SK-N-SH (cell line): ENCODE results near the gene ZNF354C. TPM values are rescaled to one million over a fixed set of nuclear protein-coding genes. Genes with fewer than 3 reads are reported as not detected.

Source experiments
- CTCF ChIA-PET: fragments of 300-600, 350-600 bp; formaldehyde crosslinking; extraction: SDS; loops from one replicate; lab custom pipeline; 2021; lab: Yijun Ruan, JAX
- POLR2A ChIA-PET: fragments of 350-600 bp; sonication (Branson Sonifier 250); formaldehyde crosslinking; extraction: SDS; loops from one replicate; lab custom pipeline; 2020; ENCODE audit warnings: antibody characterized with exemption, inconsistent platforms; lab: Yijun Ruan, JAX
- DNase-seq: peaks from one replicate; pipeline ENCODE4 v3.0.0; 2012
- H2AFZ ChIP-seq: fragments of 200-600 bp; sonication (generic); 2 replicates; pipeline ENCODE4 v1.8.1; 2016; ENCODE audit warnings: antibody characterized with exemption, mild to moderate bottlenecking, low read depth
- H3F3A ChIP-seq: fragments of 200-600 bp; sonication (generic); replicated peaks from 2 replicates; pipeline ENCODE3; 2016; ENCODE audit warnings: antibody characterized with exemption, mild to moderate bottlenecking; ENCODE audit not compliant: insufficient read depth
- H3K27ac ChIP-seq, 2 experiments: fragments of 200-500 bp in 1 of 2; fragments of 200-600 bp in 1 of 2; sonication (Bioruptor generic) in 1 of 2; sonication (generic), shearing (Covaris generic) in 1 of 2; 2 replicates each; pipeline versions ENCODE4 v1.5.1 to v1.6.1; 2014 to 2016; ENCODE audit warnings: low read depth in 2 of 2, inconsistent platforms in 1 of 2, low read length in 1 of 2, mild to moderate bottlenecking in 1 of 2, mixed read lengths in 1 of 2
- H3K27me3 ChIP-seq: fragments of 200-600 bp; sonication (generic), shearing (Covaris generic); 2 replicates; pipeline ENCODE4 v1.6.1; 2016; ENCODE audit warnings: mixed run types; ENCODE audit not compliant: insufficient read depth
- H3K36me3 ChIP-seq, 2 experiments: fragments of 200-500 bp in 1 of 2; fragments of 200-600 bp in 1 of 2; sonication (Bioruptor generic) in 1 of 2; sonication (generic) in 1 of 2; replicated peaks in 1 of 2; 2 replicates each; pipeline versions ENCODE3 to v1.5.1; 2014 to 2016; ENCODE audit warnings: low read length in 1 of 2, mild to moderate bottlenecking in 1 of 2; ENCODE audit not compliant: insufficient read depth in 2 of 2, control insufficient read depth in 1 of 2
- H3K4me1 ChIP-seq, 2 experiments: fragments of 200-500 bp in 1 of 2; fragments of 200-600 bp in 1 of 2; sonication (Bioruptor generic) in 1 of 2; sonication (generic), shearing (Covaris generic) in 1 of 2; 2 replicates each; pipeline versions ENCODE4 v1.5.1 to v1.6.1; 2014 to 2016; ENCODE audit warnings: low read depth in 1 of 2, low read length in 1 of 2, mixed run types in 1 of 2; ENCODE audit not compliant: insufficient read depth in 2 of 2, control insufficient read depth in 1 of 2
- H3K4me2 ChIP-seq: fragments of 200-600 bp; sonication (generic), shearing (Covaris generic); 2 replicates; pipeline ENCODE4 v1.6.1; 2017; ENCODE audit warnings: mixed run types
- H3K4me3 ChIP-seq, 2 experiments: fragments of 200-500 bp in 1 of 2; fragments of 200-600 bp in 1 of 2; sonication (Bioruptor generic) in 1 of 2; sonication (generic), shearing (Covaris generic) in 1 of 2; 2 replicates each; pipeline versions ENCODE4 v1.5.1 to v1.8.1; 2014 to 2016; ENCODE audit warnings: low read depth in 2 of 2, inconsistent platforms in 1 of 2, low read length in 1 of 2, mild to moderate bottlenecking in 1 of 2, mixed read lengths in 1 of 2, moderate library complexity in 1 of 2
- H3K79me2 ChIP-seq: fragments of 200-600 bp; sonication (generic); 2 replicates; pipeline ENCODE4 v1.8.1; 2017; ENCODE audit warnings: mild to moderate bottlenecking; ENCODE audit not compliant: insufficient read depth
- H3K9ac ChIP-seq: fragments of 200-600 bp; sonication (generic); 2 replicates; pipeline ENCODE4 v1.6.1; 2017; ENCODE audit warnings: mixed run types
- H3K9me2 ChIP-seq: fragments of 200-600 bp; sonication (generic); 2 replicates; pipeline ENCODE4 v1.6.1; 2017; ENCODE audit warnings: mixed run types
- H3K9me3 ChIP-seq: fragments of 200-600 bp; sonication (generic); 2 replicates; pipeline ENCODE4 v1.6.1; 2017; ENCODE audit warnings: mixed run types, mild to moderate bottlenecking, moderate library complexity
- H4K20me1 ChIP-seq: fragments of 200-600 bp; sonication (generic); 2 replicates; pipeline ENCODE4 v1.6.1; 2017; ENCODE audit warnings: mild to moderate bottlenecking, mixed run types; ENCODE audit not compliant: insufficient read depth
- FOSL2 ChIP-seq: IDR thresholded peaks from 2 replicates; pipeline ENCODE4 v1.4.0; 2012; ENCODE audit warnings: low read depth, mild to moderate bottlenecking, moderate library complexity, borderline replicate concordance
- FOXM1 ChIP-seq: IDR thresholded peaks from 2 replicates; pipeline ENCODE4 v1.4.0; 2012; ENCODE audit warnings: low read depth, mild to moderate bottlenecking
- GABPA ChIP-seq: IDR thresholded peaks from 2 replicates; pipeline ENCODE4 v1.4.0; 2012; ENCODE audit warnings: low read depth, mild to moderate bottlenecking
- GATA2 ChIP-seq: sonication (generic); formaldehyde crosslinking; IDR thresholded peaks from 2 replicates; pipeline ENCODE4 v1.5.0; 2020; ENCODE audit warnings: mild to moderate bottlenecking, missing genetic modification reagents
- NFIC ChIP-seq: IDR thresholded peaks from 2 replicates; pipeline ENCODE4 v1.4.0; 2012; ENCODE audit warnings: borderline replicate concordance
- PBX3 ChIP-seq: IDR thresholded peaks from 2 replicates; pipeline ENCODE4; 2012
- RAD21 ChIP-seq: IDR thresholded peaks from 2 replicates; pipeline ENCODE4 v1.6.1; 2012; ENCODE audit warnings: mild to moderate bottlenecking, low read length
- RCOR1 ChIP-seq: fragments of 150-350 bp; IDR thresholded peaks from 2 replicates; pipeline ENCODE4 v1.6.1; 2017; ENCODE audit warnings: antibody characterized with exemption, low read length
- RFX5 ChIP-seq: IDR thresholded peaks from 2 replicates; pipeline ENCODE4 v1.6.1; 2012; ENCODE audit warnings: mild to moderate bottlenecking, improper control_type of control experiment, low read length
- SIN3A ChIP-seq: IDR thresholded peaks from 2 replicates; pipeline ENCODE4 v1.6.1; 2012; ENCODE audit warnings: low read depth, mild to moderate bottlenecking, low read length, moderate library complexity, borderline replicate concordance
- TAF1 ChIP-seq: IDR thresholded peaks from 2 replicates; pipeline ENCODE4 v1.6.1; 2012; ENCODE audit warnings: low read depth, mild to moderate bottlenecking, low read length, moderate library complexity, borderline replicate concordance
- TCF12 ChIP-seq: IDR thresholded peaks from 2 replicates; pipeline ENCODE4 v1.4.0; 2012
- TEAD4 ChIP-seq: IDR thresholded peaks from 2 replicates; pipeline ENCODE4 v1.4.0; 2012; ENCODE audit warnings: mild to moderate bottlenecking, borderline replicate concordance; ENCODE audit not compliant: insufficient read depth
- USF1 ChIP-seq: IDR thresholded peaks from 2 replicates; pipeline ENCODE4 v1.4.0; 2012; ENCODE audit warnings: low read depth, borderline replicate concordance
- USF2 ChIP-seq: fragments of 150-350 bp; IDR thresholded peaks from 2 replicates; pipeline ENCODE4 v1.6.1; 2017; ENCODE audit warnings: antibody characterized with exemption, low read length, low read depth, borderline replicate concordance
- YY1 ChIP-seq: IDR thresholded peaks from 2 replicates; pipeline ENCODE4 v1.4.0; 2012; ENCODE audit warnings: low read depth, mild to moderate bottlenecking
- ZBTB33 ChIP-seq: IDR thresholded peaks from 2 replicates; pipeline ENCODE4 v1.4.0; 2012; ENCODE audit warnings: low read depth, borderline replicate concordance
- WGBS: methylation state at CpG from one replicate; pipeline ENCODE4 v1.1.6; 2017; ENCODE audit warnings: low lambda C conversion rate; 5-methylcytosine and 5-hydroxymethylcytosine counted together
- polyA plus RNA-seq, 3 experiments: library from polyadenylated mRNA; depleted of rRNA; stranded (reverse); fragments of >200 nt; gene quantifications; 2 replicates each; pipeline ENCODE4 v1.2.3, GENCODE V29; 2012
- TF ChIP-seq, protein P1 (sequence below): fragments of 200-600 bp; sonication (generic); IDR thresholded peaks from 2 replicates; pipeline ENCODE4 v1.6.1; 2017; ENCODE audit warnings: antibody characterized with exemption, mild to moderate bottlenecking, moderate library complexity
- TF ChIP-seq, protein P2 (sequence below): IDR thresholded peaks from 2 replicates; pipeline ENCODE4 v1.4.0; 2012; ENCODE audit warnings: low read depth

The ZNF354C gene
- polyA plus RNA-seq, 1 of the 3 experiments (the other 2 are of a cell fraction): 1.1 TPM

GRCh38 chr5:179060116-179061008, at the start of gene ZNF354C (continued):
- TF ChIP-seq, protein P1, sequence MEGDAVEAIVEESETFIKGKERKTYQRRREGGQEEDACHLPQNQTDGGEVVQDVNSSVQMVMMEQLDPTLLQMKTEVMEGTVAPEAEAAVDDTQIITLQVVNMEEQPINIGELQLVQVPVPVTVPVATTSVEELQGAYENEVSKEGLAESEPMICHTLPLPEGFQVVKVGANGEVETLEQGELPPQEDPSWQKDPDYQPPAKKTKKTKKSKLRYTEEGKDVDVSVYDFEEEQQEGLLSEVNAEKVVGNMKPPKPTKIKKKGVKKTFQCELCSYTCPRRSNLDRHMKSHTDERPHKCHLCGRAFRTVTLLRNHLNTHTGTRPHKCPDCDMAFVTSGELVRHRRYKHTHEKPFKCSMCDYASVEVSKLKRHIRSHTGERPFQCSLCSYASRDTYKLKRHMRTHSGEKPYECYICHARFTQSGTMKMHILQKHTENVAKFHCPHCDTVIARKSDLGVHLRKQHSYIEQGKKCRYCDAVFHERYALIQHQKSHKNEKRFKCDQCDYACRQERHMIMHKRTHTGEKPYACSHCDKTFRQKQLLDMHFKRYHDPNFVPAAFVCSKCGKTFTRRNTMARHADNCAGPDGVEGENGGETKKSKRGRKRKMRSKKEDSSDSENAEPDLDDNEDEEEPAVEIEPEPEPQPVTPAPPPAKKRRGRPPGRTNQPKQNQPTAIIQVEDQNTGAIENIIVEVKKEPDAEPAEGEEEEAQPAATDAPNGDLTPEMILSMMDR: no peak
- TF ChIP-seq SIN3A: no peak
- no peak for TF ChIP-seq NFIC
- no peak for TF ChIP-seq FOXM1
- peak; percentile 93 for TF ChIP-seq ZBTB33
- TF ChIP-seq GABPA: peak; percentile 54; the same call in 1 of the 2 replicates
- TF ChIP-seq GATA2 (CRISPR knock-in tag): no peak
- TF ChIP-seq TEAD4: 0 out of 2 replicates have a peak, but pooled peaks have one; percentile 13
- TF ChIP-seq FOSL2: no peak; the same call in 1 of the 2 replicates

GRCh38 chr5:179023528-179024189, 36.5 kb upstream of the ZNF354C start, which contains the start of gene ZNF879:
Gene ZNF879 (plus strand): TSS chr5:179023804. CDS start chr5:179025005, 1,201 bp downstream.
- H3K36me3 ChIP-seq: peaks cover 19 to 21% of the 10 kb centered on the region in 2 experiments
- peak within 1 kb of the TSS; percentile 52; the same call in 1 of the 2 replicates for H3K9ac ChIP-seq
- peak within 1 kb of the TSS; percentile 71 to 75 for H3K4me3 ChIP-seq
- no peaks in the 10 kb centered on the region for H3K9me2 ChIP-seq
- peak; percentile 94 for DNase-seq
- peak within 1 kb of the TSS; percentile 71 for H3K4me2 ChIP-seq
- H3K4me1 ChIP-seq: peaks cover 0 to 4% of the 10 kb centered on the region in 2 experiments; a peak in 1 of 4 replicates
- ChIA-PET POLR2A (interaction anchor here (0.5 to 1.0 kb wide), 3 partner anchors 37 to 128 kb away, joined by 3 to 4 read pairs (median 4); partner anchors contain the start of genes ZFP2 and ZNF354C), CTCF (interaction anchor here (0.7 to 1.5 kb wide), 2 partner anchors 28 to 206 kb away, joined by 3 to 4 read pairs; no protein-coding TSS in a partner anchor)
- H3F3A ChIP-seq: no peaks in the 10 kb centered on the region
- 5% methylated on average over 35 of the region's 72 CpGs for WGBS
- H3K27ac ChIP-seq: peak within 1 kb of the TSS; percentile 28 to 85; a peak in 3 of 4 replicates
- H3K27me3 ChIP-seq: no peaks in the 10 kb centered on the region
- H3K9me3 ChIP-seq: no peaks in the 10 kb centered on the region; the same call in 1 of the 2 replicates
- H4K20me1 ChIP-seq: no peaks in the 10 kb centered on the region
- peak within 1 kb of the TSS; percentile 98 for H2AFZ ChIP-seq
- no peaks in the 10 kb centered on the region for H3K79me2 ChIP-seq
- TF ChIP-seq FOSL2: no peak
- TF ChIP-seq, protein P2, sequence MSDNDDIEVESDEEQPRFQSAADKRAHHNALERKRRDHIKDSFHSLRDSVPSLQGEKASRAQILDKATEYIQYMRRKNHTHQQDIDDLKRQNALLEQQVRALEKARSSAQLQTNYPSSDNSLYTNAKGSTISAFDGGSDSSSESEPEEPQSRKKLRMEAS: peak; percentile 40; the same call in 1 of the 2 replicates
- TF ChIP-seq TEAD4: no peak
- TF ChIP-seq RCOR1: 0 out of 2 replicates have a peak, but pooled peaks have one; percentile 28
- TF ChIP-seq RFX5: no peak
- TF ChIP-seq USF1: no peak
- TF ChIP-seq TAF1: peak; percentile 6; the same call in 1 of the 2 replicates
- TF ChIP-seq PBX3: 0 out of 2 replicates have a peak, but pooled peaks have one; percentile 16
- no peak for TF ChIP-seq YY1
- no peak for TF ChIP-seq NFIC
- TF ChIP-seq GABPA: no peak
- TF ChIP-seq USF2: no peak
- TF ChIP-seq RAD21: no peak
- no peak for TF ChIP-seq TCF12
